ENCODE measurements around the gene SLK. TPM values are rescaled to one million over a fixed set of nuclear protein-coding genes. Genes with fewer than 3 reads are reported as not detected.

SLK gene
- total and polyA plus RNA-seq, 2 donors (not counting 3 experiments of a cell fraction or from before 2014, with no cell fraction given): 4.5 to 36.0 TPM

DNA sequence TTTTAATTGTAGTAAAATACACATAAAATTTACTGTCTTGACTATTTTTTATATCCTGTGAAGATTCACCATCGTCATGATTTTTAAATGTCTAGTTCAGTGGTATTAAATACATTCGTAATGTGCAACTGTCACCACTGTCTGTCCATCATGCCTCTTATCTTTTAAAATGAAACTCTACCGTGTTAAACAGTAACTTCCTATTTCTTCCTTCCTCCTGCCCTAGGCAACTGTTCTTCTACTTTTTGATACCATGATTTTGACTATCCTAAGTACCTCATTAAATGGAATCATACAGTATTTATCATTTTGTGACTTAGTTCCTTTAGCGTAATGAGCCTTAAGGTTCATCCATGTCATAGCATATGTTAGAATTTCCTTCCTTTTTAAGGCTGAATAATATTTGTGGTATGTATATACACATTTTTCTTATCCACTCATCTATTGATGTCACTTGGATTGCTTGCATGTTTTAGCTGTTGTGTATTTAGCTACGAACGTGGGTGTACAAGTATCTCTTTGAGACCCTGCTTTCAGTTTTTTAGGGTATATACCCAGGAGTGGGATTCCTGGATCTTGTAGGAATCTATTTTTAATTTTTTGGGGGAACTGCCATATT is 13.5 kb downstream of the SLK start:
- intact Hi-C loops (cut with micrococcal nuclease): loop anchor here (1.0 to 5.0 kb wide), 3 partner anchors 42 to 277 kb away; no protein-coding TSS in a partner anchor
- H3K4me2 ChIP-seq (ENCODE audit: insufficient read depth, low read length): peak overlapping the region; percentile 54
- dilution Hi-C loops (cut with MboI; ENCODE audit: extremely low pct_ligation_motif_present, low sequenced_read_pairs): no loop called here
- H3K9me3 ChIP-seq (replicated peaks; ENCODE audit: control insufficient read depth, insufficient read depth, low read length): no peaks in the 10 kb centered on the region
- H2AFZ ChIP-seq (ENCODE audit: low read depth, low read length): no peak overlapping the region
- H3K79me2 ChIP-seq (ENCODE audit: control insufficient read depth, insufficient read depth, low read length): peaks cover 95% of the 10 kb centered on the region
- POLR2A ChIA-PET: no interaction called here
- no peak overlapping the region for H3K9ac ChIP-seq (replicated peaks; ENCODE audit: extremely low read depth, insufficient read depth, low read length)
- CTCF ChIA-PET: no interaction called here
- peak overlapping the region; percentile 50 for H3K27ac ChIP-seq (ENCODE audit: insufficient read depth, low read depth, low read length)
- H4K20me1 ChIP-seq (replicated peaks; ENCODE audit: control insufficient read depth, extremely low read depth, insufficient read depth, low read length): peaks cover 4% of the 10 kb centered on the region
- FAIRE-seq (no peak), DNase-seq (ENCODE audit: low read depth, low spot score) (peak; percentile 48)
- TSS peak; percentile 37 for BruUV-seq (replicated peaks)
- TF ChIP-seq FOS (IDR thresholded peaks at IDR 0.05; ENCODE audit: borderline replicate concordance, insufficient read depth, low read length) (peak; percentile 26), POLR2AphosphoS5 (IDR thresholded peaks at IDR 0.05; ENCODE audit: insufficient read depth, low read depth, low read length) (no peak), GATA2 (IDR thresholded peaks at IDR 0.05; ENCODE audit: insufficient read depth, insufficient read length, low read depth, low read length) (peak; percentile 54), JUN (IDR thresholded peaks at IDR 0.05; ENCODE audit: borderline replicate concordance, insufficient read depth, insufficient read length, low read depth) (peak; percentile 21)
- no peaks in the 10 kb centered on the region for H3K9me1 ChIP-seq (replicated peaks; ENCODE audit: control insufficient read depth, extremely low read depth, insufficient read depth, low read length)
- H3K4me1 ChIP-seq (ENCODE audit: control insufficient read depth, extremely low read depth, insufficient read depth, low read length): peaks cover 58% of the 10 kb centered on the region
- no peaks in the 10 kb centered on the region for H3K27me3 ChIP-seq (ENCODE audit: control insufficient read depth in 2 of 2, insufficient read depth in 2 of 2, low read length in 2 of 2)
- H3K4me3 ChIP-seq (replicated peaks in 1 of 3; ENCODE audit: insufficient read depth in 1 of 3, low read depth in 1 of 3, low read length in 3 of 3): no peak overlapping the region
- H3K36me3 ChIP-seq (ENCODE audit: control insufficient read depth in 2 of 2, extremely low read depth in 1 of 2, insufficient read depth in 2 of 2, low read length in 2 of 2): no peaks in the 10 kb centered on the region

GRCh38 chr10:103982639-103983038 is 15.7 kb downstream of the SLK start:
- peak overlapping the region; percentile 86 for H3K4me2 ChIP-seq (ENCODE audit: insufficient read depth, low read length)
- peaks cover 3% of the 10 kb centered on the region for H4K20me1 ChIP-seq (replicated peaks; ENCODE audit: control insufficient read depth, extremely low read depth, insufficient read depth, low read length)
- TF ChIP-seq FOS (IDR thresholded peaks at IDR 0.05; ENCODE audit: borderline replicate concordance, insufficient read depth, low read length): no peak
- no peak for TF ChIP-seq GATA2 (IDR thresholded peaks at IDR 0.05; ENCODE audit: insufficient read depth, insufficient read length, low read depth, low read length)
- TF ChIP-seq, protein P1, sequence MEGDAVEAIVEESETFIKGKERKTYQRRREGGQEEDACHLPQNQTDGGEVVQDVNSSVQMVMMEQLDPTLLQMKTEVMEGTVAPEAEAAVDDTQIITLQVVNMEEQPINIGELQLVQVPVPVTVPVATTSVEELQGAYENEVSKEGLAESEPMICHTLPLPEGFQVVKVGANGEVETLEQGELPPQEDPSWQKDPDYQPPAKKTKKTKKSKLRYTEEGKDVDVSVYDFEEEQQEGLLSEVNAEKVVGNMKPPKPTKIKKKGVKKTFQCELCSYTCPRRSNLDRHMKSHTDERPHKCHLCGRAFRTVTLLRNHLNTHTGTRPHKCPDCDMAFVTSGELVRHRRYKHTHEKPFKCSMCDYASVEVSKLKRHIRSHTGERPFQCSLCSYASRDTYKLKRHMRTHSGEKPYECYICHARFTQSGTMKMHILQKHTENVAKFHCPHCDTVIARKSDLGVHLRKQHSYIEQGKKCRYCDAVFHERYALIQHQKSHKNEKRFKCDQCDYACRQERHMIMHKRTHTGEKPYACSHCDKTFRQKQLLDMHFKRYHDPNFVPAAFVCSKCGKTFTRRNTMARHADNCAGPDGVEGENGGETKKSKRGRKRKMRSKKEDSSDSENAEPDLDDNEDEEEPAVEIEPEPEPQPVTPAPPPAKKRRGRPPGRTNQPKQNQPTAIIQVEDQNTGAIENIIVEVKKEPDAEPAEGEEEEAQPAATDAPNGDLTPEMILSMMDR (IDR thresholded peaks at IDR 0.05; ENCODE audit: extremely low read depth in 1 of 2, insufficient read depth in 1 of 2, low read depth in 1 of 2, low read length in 2 of 2): peak; percentile 24 to 32
- intact Hi-C loops (cut with micrococcal nuclease) (loop anchor here (1.0 to 5.0 kb wide), 7 partner anchors 14 to 275 kb away; no protein-coding TSS in a partner anchor), dilution Hi-C loops (cut with MboI; ENCODE audit: extremely low pct_ligation_motif_present, low sequenced_read_pairs) (no loop called here)
- ChIA-PET POLR2A (interaction anchor here (0.6 kb wide), 1 partner anchor 36 kb away, joined by 3 read pairs; no protein-coding TSS in a partner anchor), CTCF (interaction anchor here (0.6 to 3.3 kb wide), 17 partner anchors 10 to 228 kb away, joined by 3 to 22 read pairs (median 5); partner anchors contain the start of genes SFR1 and SLK)
- H3K4me1 ChIP-seq (ENCODE audit: control insufficient read depth, extremely low read depth, insufficient read depth, low read length): peaks cover 65% of the 10 kb centered on the region
- no peak for FAIRE-seq
- no peak overlapping the region for H3K9ac ChIP-seq (replicated peaks; ENCODE audit: extremely low read depth, insufficient read depth, low read length)
- H3K36me3 ChIP-seq (ENCODE audit: control insufficient read depth in 2 of 2, extremely low read depth in 1 of 2, insufficient read depth in 2 of 2, low read length in 2 of 2): no peaks in the 10 kb centered on the region
- DNase-seq (ENCODE audit: low read depth, low spot score): peak; percentile 46
- no peak overlapping the region for H3K4me3 ChIP-seq (replicated peaks in 1 of 3; ENCODE audit: insufficient read depth in 1 of 3, low read depth in 1 of 3, low read length in 3 of 3)
- no TSS peak for BruUV-seq (replicated peaks)
- no peaks in the 10 kb centered on the region for H3K9me3 ChIP-seq (replicated peaks; ENCODE audit: control insufficient read depth, insufficient read depth, low read length)
- no peaks in the 10 kb centered on the region for H3K9me1 ChIP-seq (replicated peaks; ENCODE audit: control insufficient read depth, extremely low read depth, insufficient read depth, low read length)
- peaks cover 93% of the 10 kb centered on the region for H3K79me2 ChIP-seq (ENCODE audit: control insufficient read depth, insufficient read depth, low read length)
- H2AFZ ChIP-seq (ENCODE audit: low read depth, low read length): no peak overlapping the region
- no peaks in the 10 kb centered on the region for H3K27me3 ChIP-seq (ENCODE audit: control insufficient read depth in 2 of 2, insufficient read depth in 2 of 2, low read length in 2 of 2)
- peak overlapping the region; percentile 83 for H3K27ac ChIP-seq (ENCODE audit: insufficient read depth, low read depth, low read length)

Data from endothelial cell of umbilical vein (primary cell).